AG04449 (cell line): ENCODE measurements around the gene MFSD12.

Source experiments
- CTCF ChIA-PET: fragments of 350-600 bp; formaldehyde crosslinking; extraction: SDS; loops from one replicate; lab custom pipeline; 2021; ENCODE audit warnings: antibody characterized with exemption; lab: Yijun Ruan, JAX
- POLR2A ChIA-PET: fragments of 400-600, 350-600 bp; formaldehyde crosslinking; extraction: SDS; loops from one replicate; lab custom pipeline; 2020; ENCODE audit warnings: antibody characterized with exemption, inconsistent platforms; lab: Yijun Ruan, JAX
- DNase-seq: peaks from one replicate; pipeline ENCODE4 v3.0.0-alpha.2; 2010; ENCODE audit warnings: low read depth, low spot score
- H3K4me3 ChIP-seq: 2 replicates; pipeline ENCODE4 v1.5.1; 2011; ENCODE audit warnings: low read depth, mild to moderate bottlenecking, control low read depth, low read length
- CTCF ChIP-seq: IDR thresholded peaks from one replicate; pipeline ENCODE4 v1.5.1; 2011; ENCODE audit warnings: mild to moderate bottlenecking, moderate library complexity, low read length, control low read depth, inconsistent platforms; ENCODE audit not compliant: insufficient read depth; ENCODE audit errors: missing control alignments

Gene MFSD12

GRCh38 chr19:3528539-3529211 is 28.7 kb downstream of the MFSD12 start:
- POLR2A ChIA-PET, result no interaction called here
- no peak for DNase-seq
- TF ChIP-seq CTCF, result no peak
- H3K4me3 ChIP-seq, result no peak overlapping the region
- CTCF ChIA-PET, result interaction anchor here (2.8 kb wide), 1 partner anchor 17 kb away, joined by 17 read pairs; no protein-coding TSS in a partner anchor

- TF ChIP-seq CTCF, result no peak
- ChIA-PET POLR2A (no interaction called here), CTCF (interaction anchor here (2.8 kb wide), 1 partner anchor 17 kb away, joined by 17 read pairs; no protein-coding TSS in a partner anchor)
- DNase-seq, result no peak
- H3K4me3 ChIP-seq, result no peak overlapping the region
These were observed 29.3 kb downstream of the MFSD12 start for GRCh38 chr19:3528080-3528479.

GRCh38 chr19:3527238-3527910 is 30.0 kb downstream of the MFSD12 start:
- POLR2A ChIA-PET, result no interaction called here
- no peak for TF ChIP-seq CTCF
- CTCF ChIA-PET, result interaction anchor here (1.0 to 2.8 kb wide), 3 partner anchors 12 to 29 kb away, joined by 3 to 17 read pairs (median 3); no protein-coding TSS in a partner anchor
- no peak for DNase-seq
- no peak overlapping the region for H3K4me3 ChIP-seq

- DNase-seq, result no peak
- H3K4me3 ChIP-seq, result no peak overlapping the region
- POLR2A ChIA-PET, result no interaction called here
- CTCF ChIA-PET, result interaction anchor here (1.0 to 2.8 kb wide), 3 partner anchors 12 to 30 kb away, joined by 3 to 17 read pairs (median 3); no protein-coding TSS in a partner anchor
- no peak for TF ChIP-seq CTCF
These were observed 30.7 kb downstream of the MFSD12 start for GRCh38 chr19:3526507-3527237.

- no peak for DNase-seq
- no peak for TF ChIP-seq CTCF
- ChIA-PET POLR2A (no interaction called here), CTCF (interaction anchor here (1.3 kb wide), 1 partner anchor 20 kb away, joined by 5 read pairs; no protein-coding TSS in a partner anchor)
- no peak overlapping the region for H3K4me3 ChIP-seq
These were observed 32.4 kb downstream of the MFSD12 start for GRCh38 chr19:3524904-3525451.
